Nephron progenitor cell (in vitro differentiated cells): Measurements from ENCODE around the gene SLX4IP.
A peak's percentile ranks its signal among the peaks of the same experiment; 100 is the strongest.

Experiments
- DNase-seq: peaks from one replicate; pipeline ENCODE4 v3.0.0; 2021
- H3K27ac Mint-ChIP-seq: 2 replicates; pipeline ENCODE4 v1.8.0; 2021; ENCODE audit warnings: mild to moderate bottlenecking, moderate library complexity, mixed read lengths
- H3K27me3 Mint-ChIP-seq: 2 replicates; pipeline ENCODE4 v1.8.0; 2021; ENCODE audit warnings: mild to moderate bottlenecking, low read depth, mixed read lengths; ENCODE audit not compliant: poor library complexity
- H3K36me3 Mint-ChIP-seq: 2 replicates; pipeline ENCODE4 v1.8.0; 2021; ENCODE audit warnings: low read depth, mixed read lengths
- H3K4me1 Mint-ChIP-seq: 2 replicates; pipeline ENCODE4 v1.8.0; 2021; ENCODE audit warnings: mixed read lengths
- H3K4me3 Mint-ChIP-seq: 2 replicates; pipeline ENCODE4 v1.8.0; 2021; ENCODE audit warnings: mild to moderate bottlenecking, moderate library complexity, mixed read lengths
- H3K9me3 Mint-ChIP-seq: 2 replicates; pipeline ENCODE4 v1.8.0; 2021; ENCODE audit warnings: mild to moderate bottlenecking, moderate library complexity, mixed read lengths
- CTCF ChIP-seq: fragments of 200-600 bp; sonication (generic); IDR thresholded peaks from 2 replicates; pipeline ENCODE4 v1.5.0; 2021; ENCODE audit warnings: antibody characterized with exemption

The SLX4IP gene

DNA sequence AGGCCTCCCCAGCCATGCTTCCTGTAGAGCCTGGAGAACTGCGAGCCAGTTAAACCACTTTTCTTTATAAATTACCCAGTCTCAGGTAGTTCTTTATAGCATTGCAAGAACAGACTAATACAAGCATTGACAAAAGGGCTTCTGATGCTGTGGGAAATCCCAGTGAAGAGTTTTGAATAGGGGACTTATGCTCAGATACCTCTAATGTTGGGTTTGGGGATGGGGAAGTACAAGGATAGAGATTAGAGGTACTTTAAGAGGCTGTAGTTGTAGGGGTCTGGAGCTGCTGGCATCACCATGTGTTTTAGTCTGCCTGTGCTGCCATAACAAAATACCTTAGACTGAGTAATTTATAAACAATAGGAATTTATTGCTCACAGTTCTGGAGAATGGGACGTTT is 8.8 kb downstream of the SLX4IP start:
- Mint-ChIP-seq H3K27me3 (no peaks in the 10 kb centered on the region), H3K36me3 (no peaks in the 10 kb centered on the region), H3K4me3 (no peak overlapping the region), H3K4me1 (no peaks in the 10 kb centered on the region), H3K27ac (peak overlapping the region; percentile 69), H3K9me3 (no peaks in the 10 kb centered on the region)
- no peak for DNase-seq
- TF ChIP-seq CTCF, result no peak

DNA sequence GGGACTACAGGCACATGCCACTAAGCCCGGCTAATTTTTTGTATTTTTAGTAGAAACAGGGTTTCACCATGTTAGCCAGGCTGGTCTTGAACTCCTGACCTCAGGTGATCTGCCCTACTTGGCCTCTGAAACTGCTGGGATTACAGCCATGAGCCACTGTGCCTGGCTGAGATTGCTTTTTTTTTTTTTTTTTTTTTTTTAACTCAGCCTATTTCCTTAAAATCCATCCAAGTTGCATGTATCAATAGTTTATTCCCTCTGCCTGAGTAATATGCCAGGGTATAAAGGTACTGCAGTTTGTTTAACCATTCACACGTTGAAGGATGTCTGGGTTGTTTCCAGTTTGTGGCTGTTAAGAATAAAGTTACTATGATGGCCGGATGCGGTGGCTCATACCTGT is 10.7 kb downstream of the SLX4IP start:
- H3K27me3 Mint-ChIP-seq, result no peaks in the 10 kb centered on the region
- no peak for DNase-seq
- H3K4me1 Mint-ChIP-seq, result no peaks in the 10 kb centered on the region
- no peak for TF ChIP-seq CTCF
- H3K9me3 Mint-ChIP-seq, result no peaks in the 10 kb centered on the region
- no peaks in the 10 kb centered on the region for H3K36me3 Mint-ChIP-seq
- no peak overlapping the region for H3K4me3 Mint-ChIP-seq
- no peak overlapping the region for H3K27ac Mint-ChIP-seq

GRCh38 chr20:10447028-10447427 is 11.9 kb downstream of the SLX4IP start:
- Mint-ChIP-seq H3K9me3 (no peaks in the 10 kb centered on the region), H3K27me3 (no peaks in the 10 kb centered on the region), H3K27ac (no peak overlapping the region), H3K4me3 (no peak overlapping the region), H3K36me3 (no peaks in the 10 kb centered on the region), H3K4me1 (no peaks in the 10 kb centered on the region)
- DNase-seq, result no peak
- TF ChIP-seq CTCF, result no peak

DNA sequence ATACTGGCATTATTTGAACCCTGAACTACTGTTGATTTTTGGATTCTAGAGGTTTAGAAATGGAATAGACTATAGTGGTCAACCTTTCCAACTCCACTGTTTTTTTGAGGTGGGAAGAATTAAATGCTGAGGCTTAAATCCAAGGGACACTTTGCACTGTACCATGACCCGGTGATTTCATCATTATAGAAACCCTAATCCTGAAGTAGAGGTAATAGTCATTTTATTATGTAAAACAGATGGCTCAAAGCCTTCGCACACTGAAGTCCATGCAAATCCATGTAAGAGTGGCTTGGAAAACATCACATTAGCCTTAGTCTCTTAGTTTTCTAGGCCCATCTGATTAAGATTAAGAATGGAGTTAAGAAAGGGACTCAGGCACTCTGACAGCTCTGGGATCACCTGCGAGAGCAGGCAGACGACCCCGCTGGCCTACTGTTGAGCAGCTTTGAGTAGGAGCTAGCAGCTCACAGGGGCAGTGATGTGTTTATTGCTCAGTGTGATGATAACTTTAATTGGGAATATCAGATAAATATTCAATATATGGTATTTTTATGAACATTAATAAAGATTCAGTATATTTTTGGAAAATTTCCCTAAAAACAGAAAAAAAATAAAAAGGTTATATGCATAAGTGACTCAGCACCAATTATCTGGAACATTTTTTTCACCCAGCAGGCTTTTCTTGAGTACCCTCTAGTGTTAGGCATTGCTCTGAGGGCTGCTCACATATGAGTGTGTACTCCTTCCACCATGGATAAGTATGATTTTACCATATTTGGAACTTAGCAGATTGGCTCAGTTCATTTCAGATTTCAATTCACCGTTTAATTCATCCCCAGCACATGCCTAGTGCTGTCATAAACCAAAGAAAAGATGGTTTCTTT is 13.4 kb downstream of the SLX4IP start:
- H3K4me1 Mint-ChIP-seq, result no peaks in the 10 kb centered on the region
- H3K36me3 Mint-ChIP-seq, result peaks cover 7% of the 10 kb centered on the region
- no peaks in the 10 kb centered on the region for H3K27me3 Mint-ChIP-seq
- TF ChIP-seq CTCF, result no peak
- no peaks in the 10 kb centered on the region for H3K9me3 Mint-ChIP-seq
- no peak overlapping the region for H3K4me3 Mint-ChIP-seq
- no peak overlapping the region for H3K27ac Mint-ChIP-seq
- no peak for DNase-seq

DNA sequence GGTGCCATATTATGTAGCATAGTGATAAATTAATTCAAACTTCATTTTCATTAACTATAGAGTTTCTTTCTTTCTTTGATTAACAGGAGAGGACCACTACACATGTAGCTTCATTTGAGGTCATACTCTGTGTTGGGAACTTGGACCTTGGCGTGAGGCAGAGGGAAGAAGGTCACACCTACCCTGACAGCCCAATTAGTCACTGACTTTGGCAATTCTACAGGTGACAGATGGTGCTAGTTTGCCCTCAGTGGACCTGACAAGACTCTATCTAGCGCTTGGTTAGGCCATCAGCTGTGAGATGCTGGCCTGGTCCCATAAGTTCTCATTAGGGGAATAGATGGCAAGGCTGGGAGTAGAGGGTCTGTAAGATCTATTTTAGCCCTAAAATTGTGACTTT is 14.2 kb downstream of the SLX4IP start:
- no peak for DNase-seq
- H3K9me3 Mint-ChIP-seq, result no peaks in the 10 kb centered on the region
- TF ChIP-seq CTCF, result no peak
- no peaks in the 10 kb centered on the region for H3K4me1 Mint-ChIP-seq
- no peak overlapping the region for H3K27ac Mint-ChIP-seq
- H3K27me3 Mint-ChIP-seq, result no peaks in the 10 kb centered on the region
- peaks cover 7% of the 10 kb centered on the region for H3K36me3 Mint-ChIP-seq
- no peak overlapping the region for H3K4me3 Mint-ChIP-seq

DNA sequence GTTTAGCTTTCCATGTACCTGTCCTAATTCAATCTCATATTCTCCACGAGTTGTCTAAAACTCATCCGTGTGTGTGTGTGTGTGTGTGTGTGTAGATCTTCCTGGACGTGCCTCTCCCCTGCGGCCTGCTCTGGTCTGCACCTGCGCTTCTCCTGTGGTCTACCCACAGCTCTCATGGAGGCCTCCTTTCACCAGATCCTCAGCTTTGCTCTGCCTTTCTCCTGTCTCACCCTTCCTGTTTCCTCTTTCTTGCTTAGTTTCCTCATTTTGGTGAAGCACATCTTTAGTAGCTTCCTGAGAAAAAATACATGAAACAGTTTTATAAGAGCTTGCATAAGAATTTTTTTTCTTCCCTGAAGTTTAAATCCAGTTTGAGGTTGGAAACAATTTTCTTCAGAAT is 18.1 kb downstream of the SLX4IP start:
- Mint-ChIP-seq H3K9me3 (peaks cover 14% of the 10 kb centered on the region), H3K36me3 (peaks cover 23% of the 10 kb centered on the region), H3K27ac (no peak overlapping the region), H3K27me3 (no peaks in the 10 kb centered on the region), H3K4me1 (no peaks in the 10 kb centered on the region), H3K4me3 (no peak overlapping the region)
- TF ChIP-seq CTCF, result no peak
- no peak for DNase-seq
